HCT116 (cell line): ENCODE results near the gene CD83. TPM values are rescaled to one million over a fixed set of nuclear protein-coding genes. Genes with fewer than 3 reads are reported as not detected.

Experiments
- ATAC-seq: fragments of 200-7000 bp; cut with Tn5 transposase; 2 replicates; pipeline ENCODE4 v1.9.1; 2020; ENCODE audit warnings: mild to moderate bottlenecking, moderate library complexity
- BruUV-seq: library from RNA; stranded (reverse); fragments of 400-500 nt; replicated peaks from 2 replicates; lab custom pipeline; 2021; lab: Mats Ljungman, UMichigan
- CTCF ChIA-PET: fragments of 300-600 bp; sonication (Branson Sonifier 250); formaldehyde crosslinking; loops from one replicate; lab custom pipeline; 2021; ENCODE audit warnings: antibody characterized with exemption; lab: Charles Lee
- POLR2A ChIA-PET: fragments of 300-600, 350-600 bp; sonication (Branson Sonifier 250); formaldehyde crosslinking; loops from one replicate; lab custom pipeline; 2021; ENCODE audit warnings: antibody characterized with exemption; lab: Charles Lee
- RAD21 ChIA-PET, 2 experiments: fragments of 300-600 bp; sonication (Branson Sonifier 250); formaldehyde crosslinking; loops; one replicate each; lab custom pipeline; 2023; ENCODE audit warnings: low total read pairs in 2 of 2; ENCODE audit not compliant: uncharacterized antibody in 2 of 2, unreplicated experiment in 2 of 2, low non-redundant PET in 1 of 2; lab: Charles Lee
- DNase-seq: peaks from one replicate; pipeline ENCODE4 v3.0.0-alpha.2; 2010; ENCODE audit warnings: low read depth, low spot score
- H2AFZ ChIP-seq: fragments of 200-600 bp; shearing (Covaris generic), sonication (generic); 2 replicates; pipeline ENCODE4 v1.6.1; 2017; ENCODE audit warnings: low read depth, mixed run types, mixed read lengths, antibody characterized with exemption, low read length; ENCODE audit not compliant: poor library complexity, severe bottlenecking
- H3K27ac ChIP-seq: 2 replicates; pipeline ENCODE4 v1.5.1; 2012; ENCODE audit warnings: low read depth, low read length
- H3K27me3 ChIP-seq: fragments of 200-600 bp; sonication (generic); 2 replicates; pipeline ENCODE4 v1.6.1; 2016; ENCODE audit warnings: mixed run types, low read length, mixed read lengths; ENCODE audit not compliant: insufficient read depth
- H3K36me3 ChIP-seq, 2 experiments: fragments of 200-500 bp in 1 of 2; fragments of 200-600 bp in 1 of 2; sonication (Bioruptor generic) in 1 of 2; sonication (generic) in 1 of 2; 2 replicates each; pipeline versions ENCODE4 v1.5.1 to v1.6.1; 2014 to 2016; ENCODE audit warnings: low read length in 2 of 2, inconsistent platforms in 1 of 2, mixed read lengths in 1 of 2, mixed run types in 1 of 2; ENCODE audit not compliant: insufficient read depth in 2 of 2, control insufficient read depth in 1 of 2
- H3K4me1 ChIP-seq, 2 experiments: fragments of 200-600 bp in 1 of 2; sonication (generic) in 1 of 2; 2 replicates each; pipeline versions ENCODE4 v1.5.1 to v1.6.1; 2012 to 2017; ENCODE audit warnings: low read length in 2 of 2, inconsistent platforms in 1 of 2, mild to moderate bottlenecking in 1 of 2, mixed read lengths in 1 of 2, mixed run types in 1 of 2, moderate library complexity in 1 of 2; ENCODE audit not compliant: insufficient read depth in 2 of 2, control insufficient read depth in 1 of 2
- H3K4me2 ChIP-seq: fragments of 200-600 bp; sonication (generic); 2 replicates; pipeline ENCODE4 v1.6.1; 2017; ENCODE audit warnings: mixed run types, low read length, mixed read lengths
- H3K4me3 ChIP-seq, 2 experiments: fragments of 200-600 bp in 1 of 2; sonication (generic) in 1 of 2; replicated peaks in 1 of 2; 2 replicates each; pipeline ENCODE4 v1.5.1; 2011 to 2016; ENCODE audit warnings: low read length in 2 of 2, control low read depth in 1 of 2, low read depth in 1 of 2, mild to moderate bottlenecking in 1 of 2, mixed read lengths in 1 of 2, mixed run types in 1 of 2
- H3K79me2 ChIP-seq: fragments of 200-600 bp; sonication (generic); 2 replicates; pipeline ENCODE4 v1.6.1; 2017; ENCODE audit warnings: mild to moderate bottlenecking, mixed run types, low read length, moderate library complexity, mixed read lengths; ENCODE audit not compliant: insufficient read depth
- H3K9ac ChIP-seq: fragments of 200-600 bp; sonication (generic); 2 replicates; pipeline ENCODE4 v1.6.1; 2016; ENCODE audit warnings: low read length, mixed read lengths
- H3K9me2 ChIP-seq: fragments of 200-600 bp; sonication (generic), shearing (Covaris generic); 2 replicates; pipeline ENCODE4 v1.6.1; 2017; ENCODE audit warnings: mixed run types, mild to moderate bottlenecking, moderate library complexity; ENCODE audit not compliant: insufficient read depth
- H3K9me3 ChIP-seq, 2 experiments: fragments of 200-500 bp in 1 of 2; fragments of 200-600 bp in 1 of 2; sonication (Bioruptor generic) in 1 of 2; sonication (generic) in 1 of 2; 2 replicates each; pipeline ENCODE4 v1.6.1; 2014 to 2017; ENCODE audit warnings: low read length in 2 of 2, mixed read lengths in 2 of 2, inconsistent platforms in 1 of 2, low read depth in 1 of 2, mild to moderate bottlenecking in 1 of 2, mixed run types in 1 of 2, moderate library complexity in 1 of 2; ENCODE audit not compliant: control insufficient read depth in 1 of 2, insufficient read depth in 1 of 2
- H4K20me1 ChIP-seq: fragments of 200-600 bp; sonication (generic), shearing (Covaris generic); 2 replicates; pipeline ENCODE4 v1.6.1; 2017; ENCODE audit warnings: mixed run types, mild to moderate bottlenecking, moderate library complexity; ENCODE audit not compliant: insufficient read depth
- EGR1 ChIP-seq: IDR thresholded peaks from 2 replicates; pipeline ENCODE4 v1.6.1; 2012; ENCODE audit warnings: low read depth
- ELF1 ChIP-seq: IDR thresholded peaks from 2 replicates; pipeline ENCODE4 v1.6.1; 2012; ENCODE audit warnings: low read depth, borderline replicate concordance
- EZH2 ChIP-seq: fragments of 200-600 bp; sonication (generic); IDR thresholded peaks from 2 replicates; pipeline ENCODE4 v1.6.1; 2017; ENCODE audit warnings: antibody characterized with exemption, mixed run types
- JUND ChIP-seq: IDR thresholded peaks from 2 replicates; pipeline ENCODE4 v1.6.1; 2012
- POLR2A ChIP-seq: IDR thresholded peaks from 2 replicates; pipeline ENCODE4 v1.7.0; 2011; ENCODE audit warnings: borderline replicate concordance; ENCODE audit not compliant: insufficient read depth, insufficient read length; ENCODE audit errors: extremely low read depth
- RAD21 ChIP-seq: IDR thresholded peaks from 2 replicates; pipeline ENCODE4 v1.6.1; 2012; ENCODE audit warnings: low read depth, mild to moderate bottlenecking
- SIN3A ChIP-seq: IDR thresholded peaks from 2 replicates; pipeline ENCODE4 v1.6.1; 2012; ENCODE audit warnings: low read depth
- SP1 ChIP-seq: IDR thresholded peaks from 2 replicates; pipeline ENCODE4 v1.6.1; 2012; ENCODE audit warnings: low read depth
- SRF ChIP-seq: IDR thresholded peaks from 2 replicates; pipeline ENCODE4 v1.6.1; 2012; ENCODE audit warnings: low read depth
- TCF7L2 ChIP-seq: IDR thresholded peaks from 2 replicates; pipeline ENCODE4 v1.7.0; 2011; ENCODE audit warnings: borderline replicate concordance, inconsistent platforms; ENCODE audit not compliant: insufficient read depth, insufficient read length; ENCODE audit errors: extremely low read depth
- YY1 ChIP-seq: IDR thresholded peaks from 2 replicates; pipeline ENCODE4 v1.6.1; 2011; ENCODE audit warnings: low read length, low read depth, moderate library complexity, mild to moderate bottlenecking; ENCODE audit not compliant: insufficient replicate concordance; ENCODE audit errors: extremely low read depth
- ZFX ChIP-seq: fragments of 450-650 bp; IDR thresholded peaks from 2 replicates; pipeline ENCODE4 v1.6.1; 2017
- ZNF274 ChIP-seq: fragments of 200-500 bp; sonication (Bioruptor generic); IDR thresholded peaks from 2 replicates; pipeline ENCODE4 v1.6.1; 2014; ENCODE audit warnings: mild to moderate bottlenecking, low read depth, low read length, inconsistent platforms
- intact Hi-C: fragments of 100-400 bp; cut with micrococcal nuclease; formaldehyde crosslinking; loops from 2 replicates; pipeline ENCODE4 v1.10.0; 2022
- total RNA-seq: library from RNA; stranded (reverse); gene quantifications from one replicate; pipeline ENCODE4 v1.2.1, GENCODE V29; 2021; ENCODE audit not compliant: unreplicated experiment
- TF ChIP-seq, protein P1 (sequence below): IDR thresholded peaks from 2 replicates; pipeline ENCODE4 v1.6.1; 2011; ENCODE audit warnings: mild to moderate bottlenecking, low read length, moderate library complexity; ENCODE audit not compliant: insufficient replicate concordance; ENCODE audit errors: extremely low read depth
- TF ChIP-seq, protein P2 (sequence below): IDR thresholded peaks from 2 replicates; pipeline ENCODE4 v1.6.1; 2012; ENCODE audit warnings: low read depth
- TF ChIP-seq, protein P3 (sequence below): IDR thresholded peaks from 2 replicates; pipeline ENCODE4 v1.6.1; 2012
- TF ChIP-seq, protein P4 (sequence below), 3 experiments: fragments of 200-600 bp in 1 of 3; sonication (generic) in 1 of 3; IDR thresholded peaks in 2 of 3; conservative IDR thresholded peaks in 1 of 3; 2 replicates each; pipeline ENCODE4 v1.5.1; 2012 to 2017; ENCODE audit warnings: low read depth in 2 of 3, low read length in 2 of 3, antibody characterized with exemption in 1 of 3, borderline replicate concordance in 1 of 3, control low read depth in 1 of 3, mild to moderate bottlenecking in 1 of 3, mixed read lengths in 1 of 3, mixed run types in 1 of 3, moderate library complexity in 1 of 3; ENCODE audit not compliant: insufficient read depth in 1 of 3

CD83 gene
- total RNA-seq, 1 experiment from 2014 or later = 6.0 TPM

DNA sequence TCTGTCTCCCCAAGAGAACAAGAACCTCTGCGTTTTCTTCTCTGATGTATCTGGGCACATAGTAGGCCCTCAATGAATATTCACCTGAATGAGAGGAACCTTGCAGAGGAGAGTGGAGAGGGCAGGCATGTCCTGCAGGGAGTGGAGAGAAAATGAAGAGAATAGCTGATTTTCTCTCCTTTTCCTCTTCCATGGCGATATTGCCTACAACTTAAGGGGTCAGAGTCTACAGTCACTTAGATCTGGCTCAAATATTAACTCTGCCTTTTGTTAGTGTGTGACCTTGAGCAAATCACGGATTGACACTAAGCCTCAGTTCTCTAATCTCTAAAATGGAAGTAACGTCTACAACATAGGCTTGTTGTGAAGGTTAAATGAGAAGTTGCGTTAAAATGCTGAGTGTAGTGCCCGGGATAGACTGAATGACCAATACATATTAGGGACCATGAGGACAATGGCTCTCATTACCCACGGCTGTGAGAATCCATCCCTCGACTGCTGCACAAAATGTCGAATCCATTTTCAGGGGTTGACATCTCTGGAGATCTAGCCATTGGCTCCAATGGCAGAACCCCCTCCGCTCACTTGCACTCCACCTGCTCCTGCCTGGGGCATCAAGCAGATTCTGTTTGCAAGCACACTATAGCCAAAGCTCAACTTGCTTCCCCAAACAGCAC lies 14.8 kb downstream of the CD83 start:
- Histone ChIP-seq H3K4me3 (no peak overlapping the region), H3K9me2 (no peaks in the 10 kb centered on the region), H3K36me3 (peaks cover 2 to 4% of the 10 kb centered on the region in 2 experiments; a peak in 1 of 4 replicates), H3K27me3 (no peaks in the 10 kb centered on the region), H3K27ac (no peak overlapping the region), H3K9ac (no peak overlapping the region), H3K4me1 (no peaks in the 10 kb centered on the region), H3K79me2 (no peaks in the 10 kb centered on the region), H3K4me2 (no peak overlapping the region), H3K9me3 (no peaks in the 10 kb centered on the region), H2AFZ (no peak overlapping the region), H4K20me1 (no peaks in the 10 kb centered on the region)
- RAD21 ChIA-PET = no interaction called here
- CTCF ChIA-PET = no interaction called here
- ATAC-seq = no peak
- no peak for DNase-seq
- no TSS peak for BruUV-seq
- TF ChIP-seq, protein P1, sequence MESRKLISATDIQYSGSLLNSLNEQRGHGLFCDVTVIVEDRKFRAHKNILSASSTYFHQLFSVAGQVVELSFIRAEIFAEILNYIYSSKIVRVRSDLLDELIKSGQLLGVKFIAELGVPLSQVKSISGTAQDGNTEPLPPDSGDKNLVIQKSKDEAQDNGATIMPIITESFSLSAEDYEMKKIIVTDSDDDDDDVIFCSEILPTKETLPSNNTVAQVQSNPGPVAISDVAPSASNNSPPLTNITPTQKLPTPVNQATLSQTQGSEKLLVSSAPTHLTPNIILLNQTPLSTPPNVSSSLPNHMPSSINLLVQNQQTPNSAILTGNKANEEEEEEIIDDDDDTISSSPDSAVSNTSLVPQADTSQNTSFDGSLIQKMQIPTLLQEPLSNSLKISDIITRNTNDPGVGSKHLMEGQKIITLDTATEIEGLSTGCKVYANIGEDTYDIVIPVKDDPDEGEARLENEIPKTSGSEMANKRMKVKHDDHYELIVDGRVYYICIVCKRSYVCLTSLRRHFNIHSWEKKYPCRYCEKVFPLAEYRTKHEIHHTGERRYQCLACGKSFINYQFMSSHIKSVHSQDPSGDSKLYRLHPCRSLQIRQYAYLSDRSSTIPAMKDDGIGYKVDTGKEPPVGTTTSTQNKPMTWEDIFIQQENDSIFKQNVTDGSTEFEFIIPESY = no peak
- no peak for TF ChIP-seq POLR2A
- no peak for TF ChIP-seq ZNF274
- TF ChIP-seq JUND = no peak
- TF ChIP-seq, protein P2, sequence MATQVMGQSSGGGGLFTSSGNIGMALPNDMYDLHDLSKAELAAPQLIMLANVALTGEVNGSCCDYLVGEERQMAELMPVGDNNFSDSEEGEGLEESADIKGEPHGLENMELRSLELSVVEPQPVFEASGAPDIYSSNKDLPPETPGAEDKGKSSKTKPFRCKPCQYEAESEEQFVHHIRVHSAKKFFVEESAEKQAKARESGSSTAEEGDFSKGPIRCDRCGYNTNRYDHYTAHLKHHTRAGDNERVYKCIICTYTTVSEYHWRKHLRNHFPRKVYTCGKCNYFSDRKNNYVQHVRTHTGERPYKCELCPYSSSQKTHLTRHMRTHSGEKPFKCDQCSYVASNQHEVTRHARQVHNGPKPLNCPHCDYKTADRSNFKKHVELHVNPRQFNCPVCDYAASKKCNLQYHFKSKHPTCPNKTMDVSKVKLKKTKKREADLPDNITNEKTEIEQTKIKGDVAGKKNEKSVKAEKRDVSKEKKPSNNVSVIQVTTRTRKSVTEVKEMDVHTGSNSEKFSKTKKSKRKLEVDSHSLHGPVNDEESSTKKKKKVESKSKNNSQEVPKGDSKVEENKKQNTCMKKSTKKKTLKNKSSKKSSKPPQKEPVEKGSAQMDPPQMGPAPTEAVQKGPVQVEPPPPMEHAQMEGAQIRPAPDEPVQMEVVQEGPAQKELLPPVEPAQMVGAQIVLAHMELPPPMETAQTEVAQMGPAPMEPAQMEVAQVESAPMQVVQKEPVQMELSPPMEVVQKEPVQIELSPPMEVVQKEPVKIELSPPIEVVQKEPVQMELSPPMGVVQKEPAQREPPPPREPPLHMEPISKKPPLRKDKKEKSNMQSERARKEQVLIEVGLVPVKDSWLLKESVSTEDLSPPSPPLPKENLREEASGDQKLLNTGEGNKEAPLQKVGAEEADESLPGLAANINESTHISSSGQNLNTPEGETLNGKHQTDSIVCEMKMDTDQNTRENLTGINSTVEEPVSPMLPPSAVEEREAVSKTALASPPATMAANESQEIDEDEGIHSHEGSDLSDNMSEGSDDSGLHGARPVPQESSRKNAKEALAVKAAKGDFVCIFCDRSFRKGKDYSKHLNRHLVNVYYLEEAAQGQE = no peak
- no peak for TF ChIP-seq SRF
- no peak for TF ChIP-seq SIN3A
- TF ChIP-seq EZH2 = no peak
- TF ChIP-seq, protein P3, sequence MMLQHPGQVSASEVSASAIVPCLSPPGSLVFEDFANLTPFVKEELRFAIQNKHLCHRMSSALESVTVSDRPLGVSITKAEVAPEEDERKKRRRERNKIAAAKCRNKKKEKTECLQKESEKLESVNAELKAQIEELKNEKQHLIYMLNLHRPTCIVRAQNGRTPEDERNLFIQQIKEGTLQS = no peak
- TF ChIP-seq, protein P4, sequence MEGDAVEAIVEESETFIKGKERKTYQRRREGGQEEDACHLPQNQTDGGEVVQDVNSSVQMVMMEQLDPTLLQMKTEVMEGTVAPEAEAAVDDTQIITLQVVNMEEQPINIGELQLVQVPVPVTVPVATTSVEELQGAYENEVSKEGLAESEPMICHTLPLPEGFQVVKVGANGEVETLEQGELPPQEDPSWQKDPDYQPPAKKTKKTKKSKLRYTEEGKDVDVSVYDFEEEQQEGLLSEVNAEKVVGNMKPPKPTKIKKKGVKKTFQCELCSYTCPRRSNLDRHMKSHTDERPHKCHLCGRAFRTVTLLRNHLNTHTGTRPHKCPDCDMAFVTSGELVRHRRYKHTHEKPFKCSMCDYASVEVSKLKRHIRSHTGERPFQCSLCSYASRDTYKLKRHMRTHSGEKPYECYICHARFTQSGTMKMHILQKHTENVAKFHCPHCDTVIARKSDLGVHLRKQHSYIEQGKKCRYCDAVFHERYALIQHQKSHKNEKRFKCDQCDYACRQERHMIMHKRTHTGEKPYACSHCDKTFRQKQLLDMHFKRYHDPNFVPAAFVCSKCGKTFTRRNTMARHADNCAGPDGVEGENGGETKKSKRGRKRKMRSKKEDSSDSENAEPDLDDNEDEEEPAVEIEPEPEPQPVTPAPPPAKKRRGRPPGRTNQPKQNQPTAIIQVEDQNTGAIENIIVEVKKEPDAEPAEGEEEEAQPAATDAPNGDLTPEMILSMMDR (IDR thresholded peaks at IDR 0.05 in 2 of 3, conservative IDR thresholded peaks at IDR 0.05 in 1 of 3; ENCODE audit: borderline replicate concordance in 1 of 3, insufficient read depth in 1 of 3, low read depth in 2 of 3, low read length in 2 of 3) = no peak
- no peak for TF ChIP-seq YY1
- no peak for TF ChIP-seq ZFX
- TF ChIP-seq ELF1 = no peak
- no peak for TF ChIP-seq SP1
- TF ChIP-seq EGR1 = no peak
- no peak for TF ChIP-seq TCF7L2
- no peak for TF ChIP-seq RAD21
- intact Hi-C loops = no loop called here
- POLR2A ChIA-PET = no interaction called here
